Erythroblast (primary cell): Measurements from ENCODE around the gene MINDY2.

Experiments
- GATA1 ChIP-seq: IDR thresholded peaks from 2 replicates; pipeline ENCODE4 v1.6.1; 2011; ENCODE audit warnings: low read depth, mild to moderate bottlenecking, control low read depth, low read length, moderate library complexity
- POLR2A ChIP-seq: IDR thresholded peaks from 2 replicates; pipeline ENCODE4 v1.6.1; 2011; ENCODE audit warnings: mild to moderate bottlenecking, low read length

DNA sequence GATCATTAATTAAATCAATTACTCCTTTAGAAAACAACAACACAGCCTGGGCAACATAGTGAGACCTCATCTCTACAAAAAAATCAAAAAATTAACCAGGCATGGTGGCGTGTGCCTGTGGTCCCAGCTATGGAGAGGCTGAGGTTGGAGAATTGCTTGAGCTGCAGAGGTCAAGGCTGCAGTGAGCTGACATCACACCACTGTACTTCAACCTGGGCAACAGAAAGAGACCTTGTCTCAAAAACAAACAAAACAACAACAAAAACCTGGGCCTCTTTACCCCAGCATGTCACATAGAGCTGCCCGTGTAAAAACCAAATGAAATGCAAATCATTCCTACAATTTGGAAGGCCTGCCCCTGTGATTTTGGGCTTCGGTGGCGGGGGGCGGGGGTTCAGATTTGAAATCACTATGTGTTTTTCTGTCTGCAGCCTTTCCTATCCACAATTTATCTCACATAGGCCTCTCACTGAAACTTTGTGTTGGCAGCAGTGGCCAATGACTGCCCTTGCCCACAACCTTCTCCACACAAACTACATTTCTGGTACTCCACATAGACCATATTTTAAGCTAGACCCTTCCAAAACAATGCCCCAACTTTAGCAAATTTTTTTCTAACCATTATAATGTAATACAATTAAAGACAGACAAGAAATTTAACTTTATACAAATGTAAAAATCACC, 28.1 kb upstream of the MINDY2 start:
- TF ChIP-seq POLR2A (no peak), GATA1 (no peak)
